Neural progenitor cell (in vitro differentiated cells): ENCODE measurements around the gene PTPRG.

Experiments used
- EZH2 ChIP-seq: fragments of 200-600 bp; sonication (generic); IDR thresholded peaks from 2 replicates; pipeline ENCODE4 v1.6.1; 2017; ENCODE audit warnings: antibody characterized with exemption, mild to moderate bottlenecking, moderate library complexity
- EZH2phosphoT487 ChIP-seq: fragments of 200-600 bp; sonication (generic); IDR thresholded peaks from 2 replicates; pipeline ENCODE4 v1.6.1; 2017; ENCODE audit warnings: antibody characterized with exemption
- TF ChIP-seq, protein P1 (sequence below): fragments of 200-600 bp; sonication (generic); IDR thresholded peaks from 2 replicates; pipeline ENCODE4 v1.5.1; 2017; ENCODE audit warnings: antibody characterized with exemption, mild to moderate bottlenecking

DNA sequence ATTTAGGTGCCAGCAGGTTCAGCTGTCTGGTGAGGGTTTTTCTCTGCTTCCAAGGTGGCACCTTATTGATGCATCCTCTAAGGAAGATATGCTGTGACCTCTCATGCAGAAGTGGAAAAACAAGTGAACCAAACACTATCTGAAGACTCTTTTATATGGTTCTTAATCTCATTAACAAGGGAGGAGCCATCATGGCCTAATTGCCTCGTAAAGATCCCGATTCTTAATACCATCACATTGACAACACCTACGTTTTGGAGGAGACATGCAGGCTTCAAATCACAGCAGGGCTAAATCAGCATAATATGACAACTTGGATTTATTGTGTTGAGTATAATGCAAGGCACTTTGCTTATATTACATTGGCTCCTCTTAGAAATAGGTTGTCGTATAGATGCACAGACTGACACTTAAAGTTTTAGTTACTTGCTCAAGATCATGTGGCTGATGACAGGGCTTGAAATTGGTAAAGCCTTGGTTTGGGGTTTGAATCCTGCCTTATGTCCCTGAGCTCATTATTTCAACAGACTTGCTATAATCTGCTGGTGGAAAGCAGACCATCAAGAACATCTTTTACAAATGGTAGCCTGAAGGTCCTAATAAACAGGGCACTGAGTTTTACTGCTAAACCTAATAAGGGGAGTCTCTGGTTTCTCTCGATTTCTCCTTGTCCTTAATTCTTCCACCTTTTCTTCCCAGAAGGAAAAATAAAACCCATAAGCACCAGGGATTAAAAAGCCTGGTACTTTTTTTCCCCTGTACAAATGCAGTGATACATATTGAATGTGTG lies 88.2 kb downstream of the PTPRG start:
- TF ChIP-seq, protein P1, sequence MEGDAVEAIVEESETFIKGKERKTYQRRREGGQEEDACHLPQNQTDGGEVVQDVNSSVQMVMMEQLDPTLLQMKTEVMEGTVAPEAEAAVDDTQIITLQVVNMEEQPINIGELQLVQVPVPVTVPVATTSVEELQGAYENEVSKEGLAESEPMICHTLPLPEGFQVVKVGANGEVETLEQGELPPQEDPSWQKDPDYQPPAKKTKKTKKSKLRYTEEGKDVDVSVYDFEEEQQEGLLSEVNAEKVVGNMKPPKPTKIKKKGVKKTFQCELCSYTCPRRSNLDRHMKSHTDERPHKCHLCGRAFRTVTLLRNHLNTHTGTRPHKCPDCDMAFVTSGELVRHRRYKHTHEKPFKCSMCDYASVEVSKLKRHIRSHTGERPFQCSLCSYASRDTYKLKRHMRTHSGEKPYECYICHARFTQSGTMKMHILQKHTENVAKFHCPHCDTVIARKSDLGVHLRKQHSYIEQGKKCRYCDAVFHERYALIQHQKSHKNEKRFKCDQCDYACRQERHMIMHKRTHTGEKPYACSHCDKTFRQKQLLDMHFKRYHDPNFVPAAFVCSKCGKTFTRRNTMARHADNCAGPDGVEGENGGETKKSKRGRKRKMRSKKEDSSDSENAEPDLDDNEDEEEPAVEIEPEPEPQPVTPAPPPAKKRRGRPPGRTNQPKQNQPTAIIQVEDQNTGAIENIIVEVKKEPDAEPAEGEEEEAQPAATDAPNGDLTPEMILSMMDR: no peak
- TF ChIP-seq EZH2 (no peak), EZH2phosphoT487 (no peak)
